Breast epithelium (tissue), 4 donors: ENCODE results near the gene LY6G5B. TPM values are rescaled to one million over a fixed set of nuclear protein-coding genes. Genes with fewer than 3 reads are reported as not detected.

Source experiments
- DNase-seq, 2 donors: peaks; one replicate each; pipeline ENCODE4 v3.0.0-alpha.2; 2019; ENCODE audit warnings: low spot score in 2 of 2
- H3K27ac ChIP-seq, 2 donors: fragments of 200-600 bp; sonication (generic) in 1 of 2; one replicate each; pipeline ENCODE4 v1.5.1; 2016 to 2019; ENCODE audit warnings: mild to moderate bottlenecking in 1 of 2
- H3K27me3 ChIP-seq, 2 donors: fragments of 200-600 bp; sonication (generic) in 1 of 2; one replicate each; pipeline versions ENCODE4 v1.5.1 to v1.6.0; 2017 to 2019; ENCODE audit warnings: control low read depth in 1 of 2, mild to moderate bottlenecking in 1 of 2
- H3K36me3 ChIP-seq: fragments of 200-600 bp; one replicate; pipeline ENCODE4 v1.5.1; 2019
- H3K4me1 ChIP-seq, 2 donors: fragments of 200-600 bp; sonication (generic); one replicate each; pipeline ENCODE4 v1.5.1; 2016 to 2019; ENCODE audit warnings: control low read depth in 1 of 2
- H3K4me3 ChIP-seq, 3 donors: fragments of 200-600 bp; sonication (generic); 1 replicate in 2 of 3; 2 replicates in 1 of 3; pipeline ENCODE4 v1.5.1; 2016 to 2019; ENCODE audit warnings: mild to moderate bottlenecking in 3 of 3, moderate library complexity in 2 of 3
- H3K9me3 ChIP-seq, 2 donors: fragments of 200-600 bp; sonication (generic) in 1 of 2; one replicate each; pipeline ENCODE4 v1.5.1; 2016 to 2019; ENCODE audit warnings: control low read depth in 1 of 2
- CTCF ChIP-seq, 3 donors: fragments of 450-650 bp; IDR thresholded peaks; one replicate each; pipeline ENCODE4 v1.5.1; 2016 to 2017; ENCODE audit warnings: antibody characterized with exemption in 3 of 3, mild to moderate bottlenecking in 3 of 3, moderate library complexity in 3 of 3
- POLR2A ChIP-seq: fragments of 450-650 bp; IDR thresholded peaks from one replicate; pipeline ENCODE4 v1.6.1; 2016; ENCODE audit warnings: antibody characterized with exemption, mild to moderate bottlenecking, moderate library complexity
- POLR2AphosphoS5 ChIP-seq, 3 donors: sonication (generic); formaldehyde crosslinking; IDR thresholded peaks; one replicate each; pipeline ENCODE4 v1.6.1; 2017; ENCODE audit warnings: antibody characterized with exemption in 3 of 3
- intact Hi-C: fragments of 100-400 bp; cut with DNase I; formaldehyde crosslinking; loops from one replicate; pipeline ENCODE4 v1.15.1; 2023; ENCODE audit warnings: low total_unique reads
- total RNA-seq, 3 donors: library from RNA; depleted of rRNA; stranded (reverse); fragments of >200 nt; gene quantifications; one replicate each; pipeline ENCODE4 v1.1.0, GENCODE V29; 2016

LY6G5B gene
- total RNA-seq, 3 donors from 2014 or later = 6.2 to 12.7 (median 8.5) TPM

DNA sequence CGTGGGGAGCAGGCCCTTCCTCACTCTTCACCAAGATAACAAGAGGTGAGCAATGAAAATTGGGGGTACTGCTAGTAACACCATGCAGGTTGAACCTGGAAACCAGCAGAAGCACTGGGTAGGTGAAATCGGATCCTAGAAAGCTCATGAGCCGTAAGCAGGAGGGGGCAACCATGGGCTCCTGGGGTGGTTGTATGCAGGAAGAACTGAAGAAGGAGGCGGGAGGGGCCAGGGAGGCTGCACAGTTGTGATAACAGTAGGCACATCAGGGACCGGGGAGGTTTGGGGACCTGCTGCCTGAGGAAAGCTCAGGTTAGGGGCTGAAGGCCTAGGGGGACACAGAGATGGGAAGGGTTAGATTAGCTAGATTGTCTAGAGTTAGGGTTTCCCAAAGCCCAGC lies 16.7 kb downstream of the LY6G5B start:
- no peaks in the 10 kb centered on the region for H3K4me1 ChIP-seq
- H3K9me3 ChIP-seq = no peaks in the 10 kb centered on the region
- intact Hi-C loops = no loop called here
- H3K27ac ChIP-seq = no peak overlapping the region
- no peak for DNase-seq
- no peak for TF ChIP-seq CTCF (IDR thresholded peaks at IDR 0.05)
- no peak overlapping the region for H3K4me3 ChIP-seq
- no peaks in the 10 kb centered on the region for H3K27me3 ChIP-seq
- peaks cover 8% of the 10 kb centered on the region for H3K36me3 ChIP-seq

DNA sequence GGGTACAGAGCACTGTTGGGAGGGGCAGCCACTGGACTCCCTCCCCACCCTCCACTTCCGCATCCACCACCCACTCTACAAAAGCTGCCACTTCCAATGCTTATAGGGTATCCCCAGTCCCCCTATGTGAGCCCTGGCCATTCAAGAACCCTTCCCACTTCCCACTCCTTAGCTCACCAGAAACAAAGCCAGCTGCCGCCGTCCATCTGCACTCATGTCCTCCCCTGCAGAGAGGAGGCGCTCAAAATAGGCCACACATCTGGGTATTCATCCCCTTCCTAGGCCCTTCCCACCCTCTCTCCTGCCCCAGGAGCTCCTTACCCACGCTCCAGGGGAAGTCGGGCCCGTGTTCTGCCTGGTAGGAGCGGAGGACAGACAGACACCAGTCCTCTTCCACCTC lies 17.5 kb downstream of the LY6G5B start:
- no peaks in the 10 kb centered on the region for H3K4me1 ChIP-seq
- H3K4me3 ChIP-seq = no peak overlapping the region
- no peaks in the 10 kb centered on the region for H3K9me3 ChIP-seq
- intact Hi-C loops = no loop called here
- H3K27ac ChIP-seq = no peak overlapping the region
- TF ChIP-seq POLR2A (no peak), POLR2AphosphoS5 (IDR thresholded peaks at IDR 0.05) (no peak), CTCF (IDR thresholded peaks at IDR 0.05) (no peak)
- peaks cover 8% of the 10 kb centered on the region for H3K36me3 ChIP-seq
- no peaks in the 10 kb centered on the region for H3K27me3 ChIP-seq
- DNase-seq = no peak

- no peak overlapping the region for H3K4me3 ChIP-seq
- no peaks in the 10 kb centered on the region for H3K27me3 ChIP-seq
- intact Hi-C loops = no loop called here
- H3K27ac ChIP-seq = no peak overlapping the region
- H3K4me1 ChIP-seq = no peaks in the 10 kb centered on the region
- no peak for TF ChIP-seq POLR2AphosphoS5 (IDR thresholded peaks at IDR 0.05)
- no peak for TF ChIP-seq POLR2A
- no peak for TF ChIP-seq CTCF (IDR thresholded peaks at IDR 0.05)
- peaks cover 8% of the 10 kb centered on the region for H3K36me3 ChIP-seq
- no peak for DNase-seq
- H3K9me3 ChIP-seq = no peaks in the 10 kb centered on the region
Measured at GRCh38 chr6:31687860-31688693, 18.3 kb downstream of the LY6G5B start.

GRCh38 chr6:31689249-31690110 lies 19.7 kb downstream of the LY6G5B start:
- Histone ChIP-seq H3K27me3 (no peaks in the 10 kb centered on the region), H3K36me3 (peaks cover 8% of the 10 kb centered on the region), H3K27ac (no peak overlapping the region), H3K9me3 (no peaks in the 10 kb centered on the region), H3K4me3 (no peak overlapping the region), H3K4me1 (no peaks in the 10 kb centered on the region)
- no peak for DNase-seq
- intact Hi-C loops = loop anchor here (10.0 kb wide), 1 partner anchor 265 kb away; the partner anchor contains the start of genes NELFE and SKIC2
- no peak for TF ChIP-seq POLR2A
- no peak for TF ChIP-seq POLR2AphosphoS5 (IDR thresholded peaks at IDR 0.05)
- no peak for TF ChIP-seq CTCF (IDR thresholded peaks at IDR 0.05)
